ENCODE data around the gene BCAS3. TPM values are rescaled to one million over a fixed set of nuclear protein-coding genes. Genes with fewer than 3 reads are reported as not detected.

BCAS3 gene
- total RNA-seq, 1 donor from 2014 or later, result 50.8 TPM

DNA sequence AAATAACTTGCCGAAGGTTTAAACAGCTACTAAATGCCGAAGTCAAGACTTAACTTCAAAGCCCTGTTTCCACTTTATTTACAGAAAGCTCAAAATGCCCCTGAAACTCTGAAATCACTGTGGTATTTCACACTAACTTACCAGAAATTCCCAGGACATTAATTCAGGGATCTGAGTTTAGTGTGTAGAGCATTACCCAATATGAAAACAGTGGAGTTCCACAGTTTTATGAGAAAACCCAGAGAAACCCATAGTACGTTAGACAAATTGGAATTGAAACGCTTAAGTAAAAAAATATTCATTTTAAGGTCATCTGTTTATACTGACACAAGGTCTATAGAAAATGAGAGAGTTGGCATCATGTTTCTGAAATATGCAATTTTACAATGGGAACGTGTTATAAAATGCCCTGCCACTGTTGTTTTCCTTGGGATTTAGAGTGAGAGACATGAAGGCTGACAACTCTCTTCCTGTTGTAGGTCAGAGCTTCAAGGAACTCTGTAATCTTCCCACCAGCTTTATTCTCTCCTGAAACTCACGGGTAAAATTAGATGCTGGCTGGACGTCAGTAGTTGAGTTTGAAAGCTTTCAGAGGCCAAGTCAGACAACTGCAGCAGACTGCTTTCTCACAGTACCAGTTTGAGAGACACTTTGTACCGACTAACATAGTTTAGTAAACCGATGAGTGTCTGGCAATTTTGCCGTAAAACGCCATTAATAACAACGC is 582.6 kb downstream of the BCAS3 start:
- DNase-seq, result no peak

DNA sequence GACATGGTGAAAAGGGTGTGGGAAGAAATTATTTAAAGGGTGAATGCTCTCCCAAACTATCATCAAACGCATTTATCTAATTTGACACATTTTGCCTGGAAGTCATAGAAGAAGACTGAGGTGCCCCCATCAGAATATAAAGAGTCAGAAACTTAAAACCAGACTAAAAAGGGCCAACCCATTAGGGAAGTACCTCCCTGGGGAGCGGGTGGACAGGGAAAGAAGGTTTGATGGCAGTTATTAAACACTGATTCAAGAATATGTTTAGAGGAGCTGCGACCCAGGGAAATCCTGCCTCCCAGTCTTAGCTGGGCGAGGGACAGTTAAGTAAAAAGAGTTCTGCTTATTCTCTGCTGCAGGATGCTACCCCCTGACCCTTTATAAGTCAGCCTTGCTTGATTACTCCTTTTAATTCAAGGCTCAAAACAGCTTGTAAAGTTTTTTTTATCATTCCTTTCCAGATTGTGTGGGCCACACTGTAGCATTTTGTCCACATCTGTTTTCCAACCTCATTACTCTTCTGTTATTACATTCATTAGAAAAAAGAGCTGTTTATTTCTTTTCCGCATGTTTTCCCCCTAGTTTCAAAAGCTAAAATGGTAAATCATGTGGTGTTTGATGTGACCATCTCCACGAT is 583.5 kb downstream of the BCAS3 start:
- DNase-seq, result no peak

DNA sequence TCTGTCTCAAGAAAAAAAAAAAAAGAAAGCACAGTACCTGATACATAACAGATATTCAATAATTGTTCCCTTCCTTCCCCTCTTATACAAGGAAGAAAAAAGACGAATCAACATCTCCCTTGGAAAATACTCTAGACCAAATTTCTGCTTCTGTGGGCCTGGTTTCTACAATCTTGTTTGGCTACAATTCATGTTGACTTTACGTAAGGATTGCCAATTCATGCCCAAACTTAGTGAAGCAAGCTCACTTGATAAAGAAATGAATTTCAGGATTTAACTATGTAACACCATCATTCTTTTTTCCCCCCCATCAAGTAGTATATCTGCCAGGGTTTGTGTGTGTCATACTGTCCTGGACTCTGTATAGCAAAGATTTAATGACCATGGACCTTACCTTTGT is 587.7 kb downstream of the BCAS3 start:
- no peak for DNase-seq

DNA sequence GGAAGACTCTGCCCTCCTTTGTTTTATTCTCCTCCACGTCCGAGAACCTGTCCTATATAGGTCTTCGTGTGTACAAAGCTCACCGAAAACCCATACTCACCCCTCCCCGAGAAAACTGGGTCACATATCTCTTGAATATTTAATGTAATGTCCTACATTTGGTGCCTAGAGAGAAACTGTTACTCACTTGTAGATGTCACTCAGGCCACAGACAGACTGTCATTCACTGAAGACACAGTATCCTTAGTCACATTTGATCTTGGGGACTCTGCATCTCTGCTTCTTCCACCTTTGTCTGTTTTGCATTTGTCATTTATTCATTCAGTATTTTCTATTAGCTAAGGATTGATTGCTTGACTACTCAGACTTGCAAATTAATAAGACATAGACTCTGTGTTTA is 590.2 kb downstream of the BCAS3 start:
- no peak for DNase-seq

DNA sequence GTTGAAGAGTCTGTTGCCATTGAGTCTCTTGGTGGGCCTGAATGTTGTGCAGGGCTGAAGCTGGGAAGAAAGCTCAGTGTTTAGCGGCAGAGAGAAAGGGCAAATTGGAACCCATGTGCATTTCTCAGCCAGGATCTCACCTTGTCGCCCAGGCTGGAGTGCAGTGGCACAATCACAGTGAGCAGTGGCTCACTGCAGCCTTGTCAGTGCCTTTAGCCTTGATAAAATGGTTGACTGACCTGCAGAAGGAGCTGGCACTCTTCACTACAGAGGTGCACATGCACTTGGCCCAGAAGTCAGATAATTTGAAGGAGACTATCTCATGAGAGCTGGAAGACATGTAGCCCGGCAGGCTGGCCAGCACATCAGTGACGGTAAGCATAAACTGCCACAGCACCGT is 597.7 kb downstream of the BCAS3 start:
- no peak for DNase-seq

DNA sequence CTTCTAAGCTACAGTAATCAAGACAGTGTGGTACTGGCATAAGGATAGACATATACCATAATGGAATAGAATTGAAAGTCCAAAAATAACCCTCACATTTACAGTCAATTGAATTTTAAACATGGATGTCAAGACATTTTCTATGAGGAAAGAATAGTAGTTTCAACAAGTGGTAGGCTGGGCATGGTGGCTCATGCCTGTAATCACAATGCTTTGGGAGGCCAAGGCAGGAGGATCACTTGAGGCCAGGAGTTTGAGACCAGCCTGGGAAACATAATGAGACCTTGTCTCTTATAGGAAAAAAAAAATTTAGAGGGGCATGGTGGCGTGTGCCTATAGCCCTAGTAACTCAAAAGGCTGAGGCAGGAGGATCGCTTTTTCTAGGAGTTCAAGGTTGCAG is 599.2 kb downstream of the BCAS3 start:
- no peak for DNase-seq

DNA sequence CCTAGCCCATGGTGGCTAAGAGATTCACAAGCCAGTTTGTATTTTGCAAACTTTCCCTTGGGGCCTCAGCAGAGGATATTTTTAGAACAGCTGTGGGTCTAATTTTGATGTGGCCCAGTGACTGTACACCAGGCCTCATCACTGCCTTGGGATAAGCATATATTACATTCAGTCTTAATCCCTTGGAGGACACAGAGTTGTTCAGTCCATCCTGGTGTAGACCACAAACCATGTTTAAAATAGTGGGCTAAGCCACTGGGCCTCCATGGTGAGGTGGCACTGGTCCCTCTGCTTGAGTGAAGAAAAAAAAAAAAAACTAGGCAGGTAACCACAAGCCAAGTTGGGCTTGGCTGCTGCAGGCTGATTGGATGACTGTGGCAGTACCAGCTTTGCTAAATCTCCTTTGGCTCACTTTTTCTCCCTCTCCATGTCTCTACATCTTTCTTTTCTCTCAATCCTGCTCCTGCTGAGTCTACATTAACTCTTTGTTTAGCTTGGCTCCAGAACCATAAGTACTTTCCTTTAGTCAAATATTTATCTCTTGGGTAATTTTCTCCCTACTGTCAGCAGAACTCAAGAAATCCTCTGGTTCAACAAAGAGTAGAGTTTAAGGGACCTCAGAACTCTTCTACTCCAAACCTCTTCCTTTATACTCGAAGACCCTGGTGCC is 602.0 kb downstream of the BCAS3 start:
- no peak for DNase-seq

- no peak for DNase-seq
Observed at GRCh38 chr17:61280338-61280737, 602.7 kb downstream of the BCAS3 start.

DNA sequence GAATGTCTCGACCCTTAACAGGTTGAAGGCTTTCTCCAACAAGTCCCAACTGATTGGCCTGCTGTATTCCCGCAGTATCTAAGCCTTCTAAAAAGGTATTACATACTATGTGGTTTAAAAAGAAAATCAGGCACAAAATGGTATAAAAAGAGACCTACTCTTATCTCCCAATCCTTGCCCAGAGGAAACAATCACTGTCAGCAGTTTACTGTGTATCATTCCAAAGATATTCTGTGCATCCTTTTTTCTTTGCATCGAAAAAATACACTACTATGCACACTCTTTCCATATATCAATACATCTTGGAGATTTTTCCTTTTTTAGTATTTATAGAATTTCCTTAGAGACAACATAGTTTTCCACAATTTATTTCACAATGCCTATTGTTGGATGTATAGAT is 603.2 kb downstream of the BCAS3 start:
- no peak for DNase-seq

DNA sequence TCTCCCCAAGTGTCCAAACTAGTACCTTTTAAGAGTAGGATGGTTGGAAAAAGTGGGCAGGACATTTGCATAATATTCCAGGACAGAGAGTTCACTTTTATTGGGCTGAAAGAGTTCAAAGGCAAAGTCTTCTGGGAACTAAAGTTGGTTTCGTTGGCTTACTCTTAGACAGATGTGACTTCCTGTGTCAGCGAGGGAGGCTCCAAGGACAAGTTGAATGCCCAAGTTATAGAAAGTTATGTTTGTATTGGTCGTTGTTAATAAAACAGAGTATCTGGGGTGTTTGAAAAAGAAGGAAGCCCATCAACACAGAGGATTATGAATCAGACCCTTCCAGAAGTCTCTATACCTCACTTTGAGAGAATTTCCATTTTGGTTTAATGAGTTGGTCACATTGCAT is 604.7 kb downstream of the BCAS3 start:
- DNase-seq, result no peak

DNA sequence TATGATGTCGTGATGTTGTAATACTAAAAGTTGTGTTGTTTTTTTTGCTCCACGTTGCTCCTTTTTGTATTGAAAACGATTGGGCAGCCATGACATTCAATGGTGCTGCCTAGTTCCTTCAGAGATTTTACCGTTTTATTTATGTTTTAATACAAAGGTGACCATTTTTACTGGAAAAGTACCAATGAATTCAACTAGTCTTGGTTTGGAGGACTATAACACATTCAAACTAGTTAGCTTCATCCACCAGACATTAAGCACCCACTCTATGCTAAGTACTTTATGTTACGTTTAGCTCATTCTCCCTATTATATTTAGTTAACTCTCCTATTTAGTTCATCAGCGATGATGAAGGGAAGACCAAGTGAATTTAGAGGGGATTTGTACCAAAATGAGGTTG is 605.4 kb downstream of the BCAS3 start:
- no peak for DNase-seq

- DNase-seq, result no peak
Observed at GRCh38 chr17:61284174-61284573, 606.5 kb downstream of the BCAS3 start.

GRCh38 chr17:61284746-61285145 is 607.1 kb downstream of the BCAS3 start:
- no peak for DNase-seq

GRCh38 chr17:61285526-61286320 is 608.1 kb downstream of the BCAS3 start:
- no peak for DNase-seq

GRCh38 chr17:61286449-61286848 is 608.8 kb downstream of the BCAS3 start:
- DNase-seq, result no peak

GRCh38 chr17:61289408-61290385 is 612.0 kb downstream of the BCAS3 start:
- no peak for DNase-seq

DNA sequence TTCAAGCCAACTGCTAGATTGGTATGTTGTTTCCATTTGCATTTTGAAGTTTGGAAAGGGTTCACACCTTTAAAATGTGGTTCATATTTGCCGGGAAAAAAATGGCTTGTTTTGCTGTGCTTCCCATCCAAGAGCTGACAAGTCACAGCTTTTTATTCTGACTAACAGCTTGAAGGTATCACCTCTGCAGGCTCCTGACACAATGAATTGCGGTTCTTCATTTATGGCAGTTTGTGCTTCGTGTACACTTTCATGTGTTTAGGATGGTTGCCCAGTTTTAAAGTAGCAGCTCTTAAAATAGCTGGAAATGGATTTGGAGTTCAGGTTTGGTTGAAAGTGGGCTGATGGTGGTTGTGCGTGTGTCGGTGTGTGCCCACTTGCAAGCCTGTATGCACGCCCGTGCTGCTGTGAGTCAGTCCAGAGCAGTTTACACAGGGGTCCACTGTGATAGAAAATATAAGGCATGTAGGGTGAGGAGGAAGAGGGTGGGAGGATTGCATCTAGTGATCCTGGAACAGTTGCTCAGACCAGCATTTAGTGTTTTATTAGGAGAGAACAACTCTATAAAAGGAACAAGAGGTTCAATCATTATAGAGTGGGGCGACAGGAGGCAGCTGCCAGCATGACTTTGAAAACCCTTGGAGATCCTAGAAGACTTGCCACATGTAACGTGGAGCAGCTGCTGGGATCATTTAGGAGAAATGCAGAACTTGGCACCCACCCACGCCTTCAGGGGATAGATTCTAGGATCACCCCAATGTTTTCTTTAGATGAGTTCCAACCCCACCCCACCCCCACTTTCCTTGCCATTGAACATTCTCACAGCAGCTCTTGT is 614.0 kb downstream of the BCAS3 start:
- peak; percentile 5 for DNase-seq

DNA sequence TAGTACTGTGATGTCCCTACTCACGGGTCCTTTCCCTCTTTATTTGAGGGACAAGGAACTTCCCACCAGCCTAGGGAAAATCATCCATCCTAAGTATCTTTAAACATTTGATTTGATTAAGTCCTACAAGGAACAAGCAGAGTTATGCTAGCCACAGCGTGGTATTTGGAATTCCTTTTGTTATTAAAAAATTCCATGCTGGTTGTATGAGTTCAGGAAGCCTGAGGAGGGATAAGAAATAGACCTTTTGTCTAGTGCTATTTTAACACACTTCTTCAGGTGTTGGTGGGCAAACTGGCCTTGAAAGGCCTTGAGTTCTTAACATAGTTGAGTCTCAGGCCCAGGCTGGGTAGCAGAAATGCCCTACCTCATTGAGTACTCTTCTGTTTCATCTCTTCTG is 616.6 kb downstream of the BCAS3 start:
- DNase-seq, result no peak

DNA sequence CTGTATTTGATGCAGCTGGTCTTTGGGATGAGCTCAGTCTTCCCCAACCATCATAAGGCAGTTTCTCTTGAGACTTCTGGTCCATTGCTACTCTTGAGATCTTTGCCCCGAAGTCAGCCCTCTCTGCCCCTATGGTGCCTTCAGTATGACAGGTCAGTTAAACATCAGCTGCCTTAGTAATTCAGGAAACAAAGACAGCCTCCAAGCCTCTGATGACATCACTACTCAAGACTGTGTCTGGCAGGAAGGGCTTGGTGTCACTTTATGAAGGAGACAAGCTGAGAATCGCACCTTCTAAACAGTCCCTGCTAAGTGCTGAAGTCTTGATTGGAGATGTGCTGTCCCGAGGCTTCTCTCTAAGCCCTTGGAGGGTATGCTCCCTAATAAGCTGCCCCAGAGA is 617.1 kb downstream of the BCAS3 start:
- DNase-seq, result no peak

DNA sequence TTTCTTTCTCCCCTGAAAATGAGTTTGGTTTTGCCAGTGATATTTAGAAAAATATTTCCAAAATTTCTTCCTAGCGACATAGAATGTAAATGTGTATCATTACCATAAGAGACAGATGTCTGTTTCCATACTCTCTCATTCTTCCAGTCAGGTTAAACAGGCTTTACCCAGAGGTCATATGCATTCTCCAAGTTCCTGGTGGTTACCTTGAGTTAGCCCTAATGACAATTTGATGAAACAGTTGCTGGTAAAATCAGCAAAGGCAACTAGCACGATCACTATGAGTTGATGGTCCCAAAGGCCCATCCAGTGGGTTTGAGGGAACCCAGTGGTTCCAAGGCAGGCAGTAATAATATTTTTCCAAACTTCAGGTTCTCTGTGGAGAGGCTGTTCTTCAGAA is 618.4 kb downstream of the BCAS3 start:
- DNase-seq, result no peak
